ENCODE results near the gene GMPPA. TPM values are rescaled to one million over a fixed set of nuclear protein-coding genes. Genes with fewer than 3 reads are reported as not detected.

Gene GMPPA
- total RNA-seq, 4 donors from 2014 or later = 16.3 to 38.2 (median 18.2) TPM

- TF ChIP-seq, protein P1, sequence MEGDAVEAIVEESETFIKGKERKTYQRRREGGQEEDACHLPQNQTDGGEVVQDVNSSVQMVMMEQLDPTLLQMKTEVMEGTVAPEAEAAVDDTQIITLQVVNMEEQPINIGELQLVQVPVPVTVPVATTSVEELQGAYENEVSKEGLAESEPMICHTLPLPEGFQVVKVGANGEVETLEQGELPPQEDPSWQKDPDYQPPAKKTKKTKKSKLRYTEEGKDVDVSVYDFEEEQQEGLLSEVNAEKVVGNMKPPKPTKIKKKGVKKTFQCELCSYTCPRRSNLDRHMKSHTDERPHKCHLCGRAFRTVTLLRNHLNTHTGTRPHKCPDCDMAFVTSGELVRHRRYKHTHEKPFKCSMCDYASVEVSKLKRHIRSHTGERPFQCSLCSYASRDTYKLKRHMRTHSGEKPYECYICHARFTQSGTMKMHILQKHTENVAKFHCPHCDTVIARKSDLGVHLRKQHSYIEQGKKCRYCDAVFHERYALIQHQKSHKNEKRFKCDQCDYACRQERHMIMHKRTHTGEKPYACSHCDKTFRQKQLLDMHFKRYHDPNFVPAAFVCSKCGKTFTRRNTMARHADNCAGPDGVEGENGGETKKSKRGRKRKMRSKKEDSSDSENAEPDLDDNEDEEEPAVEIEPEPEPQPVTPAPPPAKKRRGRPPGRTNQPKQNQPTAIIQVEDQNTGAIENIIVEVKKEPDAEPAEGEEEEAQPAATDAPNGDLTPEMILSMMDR (IDR thresholded peaks at IDR 0.05; ENCODE audit: low read depth) = no peak
Measured at GRCh38 chr2:219514196-219514761, 15.6 kb downstream of the GMPPA start, which contains the start of gene ASIC4. ASIC4 (plus strand) TSS chr2:219514482; CDS start chr2:219514725, 243 bp downstream.

DNA sequence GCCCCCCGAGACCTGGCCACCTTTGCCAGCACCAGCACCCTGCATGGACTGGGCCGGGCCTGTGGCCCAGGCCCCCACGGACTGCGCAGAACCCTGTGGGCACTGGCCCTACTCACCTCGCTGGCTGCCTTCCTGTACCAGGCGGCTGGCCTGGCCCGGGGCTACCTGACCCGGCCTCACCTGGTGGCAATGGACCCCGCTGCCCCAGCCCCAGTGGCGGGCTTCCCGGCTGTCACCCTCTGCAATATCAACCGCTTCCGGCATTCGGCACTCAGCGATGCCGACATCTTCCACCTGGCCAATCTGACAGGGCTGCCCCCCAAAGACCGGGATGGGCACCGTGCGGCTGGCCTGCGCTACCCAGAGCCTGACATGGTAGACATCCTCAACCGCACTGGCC lies 16.1 kb downstream of the GMPPA start:
- TF ChIP-seq, protein P1 (IDR thresholded peaks at IDR 0.05; ENCODE audit: low read depth) = no peak

DNA sequence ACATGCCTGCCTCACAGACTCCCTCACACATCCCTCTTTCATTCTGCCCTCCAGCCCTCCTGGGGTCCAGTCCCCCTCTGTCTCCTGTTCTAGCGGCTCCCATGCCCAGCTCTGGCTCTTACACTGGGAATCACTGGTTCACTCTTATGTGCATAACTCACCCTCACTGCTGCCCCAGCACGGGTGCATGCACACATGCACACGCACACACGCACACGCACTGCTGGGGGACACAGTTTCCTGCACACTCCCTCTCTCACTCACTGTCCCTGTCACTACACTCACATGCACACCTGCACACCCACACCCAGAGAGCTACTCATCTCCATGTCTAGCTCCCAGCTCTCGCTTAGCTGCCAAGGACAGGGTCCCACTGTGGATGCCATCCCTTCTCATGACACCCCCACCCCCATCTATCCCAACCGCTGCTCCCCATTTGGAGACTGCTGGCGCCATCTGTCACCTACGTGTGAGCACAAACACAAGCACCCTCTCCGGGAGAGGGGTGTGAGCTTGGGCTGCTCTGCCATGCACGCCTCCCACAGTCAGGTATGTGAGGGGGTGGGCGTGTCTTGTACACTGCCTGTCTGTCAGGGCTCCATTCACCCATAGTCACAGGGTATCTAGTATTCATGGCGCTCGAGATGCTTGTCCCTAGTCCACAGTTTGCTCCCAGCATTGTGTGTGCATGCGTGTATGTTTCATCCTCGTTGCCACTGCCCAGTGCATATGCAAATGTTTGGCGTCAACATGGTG lies 17.4 kb downstream of the GMPPA start:
- TF ChIP-seq, protein P1 (IDR thresholded peaks at IDR 0.05; ENCODE audit: low read depth) = no peak

DNA sequence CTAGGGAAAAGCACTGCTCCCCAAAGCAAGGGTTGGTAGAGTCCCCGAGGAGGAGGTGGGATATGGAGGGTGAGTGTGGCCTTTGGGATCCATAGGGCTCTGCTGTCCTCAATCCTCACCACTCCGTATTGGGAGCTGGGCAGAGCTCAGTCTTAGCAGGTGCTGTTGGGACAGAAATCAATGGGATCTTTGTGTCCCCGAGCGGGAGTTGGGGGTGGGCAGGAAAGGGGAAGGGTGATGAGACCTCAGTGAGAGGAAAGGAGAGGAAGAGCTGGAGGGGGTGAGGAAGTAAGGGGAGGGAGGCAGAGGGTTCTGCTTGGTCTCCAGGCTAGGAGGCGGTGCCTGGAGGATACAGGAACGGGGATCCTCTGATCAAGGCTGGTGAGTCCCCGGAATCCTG lies 18.2 kb downstream of the GMPPA start:
- TF ChIP-seq, protein P1 (IDR thresholded peaks at IDR 0.05; ENCODE audit: low read depth) = no peak

GRCh38 chr2:219517954-219518778 lies 19.5 kb downstream of the GMPPA start:
- TF ChIP-seq, protein P1 (IDR thresholded peaks at IDR 0.05; ENCODE audit: low read depth) = no peak

DNA sequence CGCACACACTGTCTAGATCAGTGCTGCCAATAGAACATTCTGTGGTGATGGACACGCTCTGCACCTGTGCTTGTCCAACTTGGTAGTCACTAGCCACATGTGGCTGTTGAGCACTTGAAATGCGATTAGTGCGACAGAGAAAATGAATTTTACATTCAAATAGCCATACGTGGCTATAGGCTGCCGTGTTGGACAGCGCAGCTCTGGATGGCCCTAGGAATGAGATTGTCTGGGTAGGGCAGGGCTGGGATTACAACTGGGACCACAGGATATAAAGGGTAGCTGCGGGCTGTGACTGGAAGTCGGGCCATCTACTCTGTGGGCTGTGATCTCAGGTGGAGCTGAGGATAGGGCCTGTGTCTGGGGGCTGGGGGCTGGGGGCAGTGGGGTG lies 20.8 kb downstream of the GMPPA start:
- TF ChIP-seq, protein P1 (IDR thresholded peaks at IDR 0.05; ENCODE audit: low read depth) = no peak

- TF ChIP-seq, protein P1 (IDR thresholded peaks at IDR 0.05; ENCODE audit: low read depth) = no peak
Measured at GRCh38 chr2:219520079-219520478, 21.4 kb downstream of the GMPPA start.

All from subcutaneous adipose tissue (tissue), 4 donors.